GM19455 (cell line): ENCODE results near the gene SFXN5.

ENCODE experiments used
- ATAC-seq: cut with Tn5 transposase; IDR thresholded peaks from one replicate; pipeline ENCODE4 v1.9.1; 2021; ENCODE audit not compliant: unreplicated experiment

The SFXN5 gene

GRCh38 chr2:72926811-72927465, 144.6 kb downstream of the SFXN5 start:
- no peak for ATAC-seq

- ATAC-seq: no peak
These were observed 145.1 kb downstream of the SFXN5 start for GRCh38 chr2:72926368-72926767.

- no peak for ATAC-seq
These were observed 146.1 kb downstream of the SFXN5 start for GRCh38 chr2:72925328-72925943.

- no peak for ATAC-seq
These were observed 146.9 kb downstream of the SFXN5 start for GRCh38 chr2:72924353-72925240.

GRCh38 chr2:72923833-72924352, 147.6 kb downstream of the SFXN5 start:
- ATAC-seq: no peak

GRCh38 chr2:72921853-72922252, 149.7 kb downstream of the SFXN5 start:
- no peak for ATAC-seq

- no peak for ATAC-seq
These were observed 150.2 kb downstream of the SFXN5 start for GRCh38 chr2:72921088-72921851.

- no peak for ATAC-seq
These were observed 151.0 kb downstream of the SFXN5 start for GRCh38 chr2:72920318-72921087.

GRCh38 chr2:72919414-72920317, 151.8 kb downstream of the SFXN5 start:
- ATAC-seq: no peak

GRCh38 chr2:72917877-72918553, 153.5 kb downstream of the SFXN5 start:
- ATAC-seq: no peak

GRCh38 chr2:72917138-72917876, 154.2 kb downstream of the SFXN5 start, which contains the start of gene EMX1:
Gene EMX1 (plus strand): TSS chr2:72917519. CDS start chr2:72917853, 334 bp downstream.
- peak; percentile 54 for ATAC-seq

GRCh38 chr2:72916743-72917137, 154.8 kb downstream of the SFXN5 start:
- ATAC-seq: no peak

- ATAC-seq: peak; percentile 68
These were observed 155.4 kb downstream of the SFXN5 start for GRCh38 chr2:72915907-72916742.

GRCh38 chr2:72915320-72915906, 156.1 kb downstream of the SFXN5 start:
- ATAC-seq: no peak

GRCh38 chr2:72914589-72915319, 156.8 kb downstream of the SFXN5 start:
- ATAC-seq: no peak

- no peak for ATAC-seq
These were observed 157.3 kb downstream of the SFXN5 start for GRCh38 chr2:72914206-72914559.
